OCI-LY1 (cell line): ENCODE data around the gene AP2A2.

ENCODE experiments used
- H2AFZ ChIP-seq: fragments of 200-600 bp; sonication (generic), shearing (Covaris generic); 2 replicates; pipeline ENCODE4 v1.6.0; 2014; ENCODE audit warnings: antibody characterized with exemption, mild to moderate bottlenecking, low read length
- H3F3A ChIP-seq: fragments of 200-600 bp; sonication (generic), shearing (Covaris generic); 2 replicates; pipeline ENCODE4 v1.6.0; 2014; ENCODE audit warnings: mild to moderate bottlenecking, antibody characterized with exemption, low read length, moderate library complexity; ENCODE audit not compliant: insufficient read depth
- H3K27ac ChIP-seq: fragments of 200-600 bp; sonication (generic); 2 replicates; pipeline ENCODE4 v1.5.1; 2014; ENCODE audit warnings: low read length, mixed run types, mild to moderate bottlenecking, low read depth; ENCODE audit not compliant: poor library complexity, severe bottlenecking
- H3K27me3 ChIP-seq: fragments of 200-600 bp; sonication (generic); 2 replicates; pipeline ENCODE4 v1.6.0; 2014; ENCODE audit warnings: antibody characterized with exemption, mild to moderate bottlenecking, low read length, moderate library complexity; ENCODE audit not compliant: insufficient read depth
- H3K36me3 ChIP-seq: fragments of 200-600 bp; sonication (generic); 2 replicates; pipeline ENCODE4 v1.6.1; 2014; ENCODE audit warnings: mild to moderate bottlenecking, antibody characterized with exemption, low read length, moderate library complexity, mixed read lengths; ENCODE audit not compliant: insufficient read depth
- H3K4me1 ChIP-seq: fragments of 200-600 bp; sonication (generic); 2 replicates; pipeline ENCODE4 v1.5.1; 2014; ENCODE audit warnings: mild to moderate bottlenecking, low read length, moderate library complexity; ENCODE audit not compliant: insufficient read depth, severe bottlenecking
- H3K4me2 ChIP-seq: fragments of 200-600 bp; sonication (generic), shearing (Covaris generic); 2 replicates; pipeline ENCODE4 v1.6.1; 2014; ENCODE audit warnings: low read length
- H3K4me3 ChIP-seq: fragments of 200-600 bp; sonication (generic); 2 replicates; pipeline ENCODE4 v1.5.1; 2014; ENCODE audit warnings: low read length, low read depth, mild to moderate bottlenecking, mixed read lengths; ENCODE audit not compliant: poor library complexity, severe bottlenecking
- H3K79me2 ChIP-seq: fragments of 200-600 bp; shearing (Covaris generic); 2 replicates; pipeline ENCODE4 v1.6.1; 2016; ENCODE audit warnings: mixed run types, low read length, mixed read lengths; ENCODE audit not compliant: insufficient read depth
- H3K9ac ChIP-seq: fragments of 200-600 bp; sonication (generic), shearing (Covaris generic); 2 replicates; pipeline ENCODE4 v1.6.1; 2014; ENCODE audit warnings: mild to moderate bottlenecking, low read length, mixed read lengths
- H3K9me2 ChIP-seq: fragments of 200-600 bp; sonication (generic), shearing (Covaris generic); 2 replicates; pipeline ENCODE4 v1.6.1; 2014; ENCODE audit warnings: low read depth, mild to moderate bottlenecking, low read length, mixed read lengths
- H3K9me3 ChIP-seq: fragments of 200-600 bp; shearing (Covaris generic); 2 replicates; pipeline ENCODE4 v1.6.1; 2014; ENCODE audit warnings: low read length, mixed read lengths
- H4K20me1 ChIP-seq: fragments of 200-600 bp; sonication (generic), shearing (Covaris generic); 2 replicates; pipeline ENCODE4 v1.6.0; 2016; ENCODE audit warnings: mild to moderate bottlenecking, low read length; ENCODE audit not compliant: insufficient read depth
- EZH2 ChIP-seq: fragments of 200-600 bp; sonication (generic), shearing (Covaris generic); IDR thresholded peaks from 2 replicates; pipeline ENCODE4 v1.8.0; 2017; ENCODE audit warnings: borderline replicate concordance, mixed run types, mild to moderate bottlenecking, antibody characterized with exemption, low read length, moderate library complexity, mixed read lengths
- TF ChIP-seq, protein P1 (sequence below): fragments of 200-600 bp; sonication (generic), shearing (Covaris generic); IDR thresholded peaks from 2 replicates; pipeline ENCODE4 v1.5.1; 2017; ENCODE audit warnings: mild to moderate bottlenecking, antibody characterized with exemption, low read length, moderate library complexity, mixed read lengths

The AP2A2 gene

DNA sequence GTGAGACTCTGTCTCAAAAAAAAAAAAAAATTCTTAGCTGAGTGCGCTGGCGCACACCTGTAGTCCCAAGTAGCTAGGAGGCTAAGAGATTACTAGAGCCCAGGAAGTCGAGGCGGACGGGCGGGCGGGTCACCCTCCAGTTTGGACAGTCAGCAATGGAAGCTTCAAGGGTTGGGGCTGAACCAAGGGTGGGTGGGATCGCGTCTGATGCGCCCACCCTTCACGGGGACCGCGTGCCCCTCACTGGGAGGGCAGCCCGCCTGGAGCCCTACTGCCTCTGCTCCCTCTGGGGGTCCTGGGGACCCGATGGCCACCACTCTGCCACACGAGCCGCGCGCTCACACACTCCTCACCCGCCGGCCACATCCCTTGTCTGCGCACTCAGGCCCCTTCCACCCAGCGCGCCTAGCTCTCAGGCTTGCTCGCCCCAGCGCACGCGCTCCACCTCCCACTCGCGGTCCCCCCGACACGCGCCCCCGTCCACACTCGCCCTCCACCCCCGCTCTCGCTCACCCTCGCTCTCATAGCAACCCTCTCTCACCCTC, 15.6 kb upstream of the AP2A2 start:
- peak overlapping the region; percentile 99 for H3K4me3 ChIP-seq
- peak overlapping the region; percentile 96 for H3K4me2 ChIP-seq
- peaks cover 22% of the 10 kb centered on the region for H3K4me1 ChIP-seq
- H3K36me3 ChIP-seq: peaks cover under 1% of the 10 kb centered on the region; the same call in 1 of the 2 replicates
- no peaks in the 10 kb centered on the region for H3F3A ChIP-seq
- no peaks in the 10 kb centered on the region for H3K9me3 ChIP-seq
- H3K9ac ChIP-seq: peak overlapping the region; percentile 94
- 0 out of 2 replicates have a peak, but pooled peaks cover 7% of the 10 kb centered on the region for H3K79me2 ChIP-seq
- H3K27ac ChIP-seq: no peak overlapping the region
- TF ChIP-seq, protein P1, sequence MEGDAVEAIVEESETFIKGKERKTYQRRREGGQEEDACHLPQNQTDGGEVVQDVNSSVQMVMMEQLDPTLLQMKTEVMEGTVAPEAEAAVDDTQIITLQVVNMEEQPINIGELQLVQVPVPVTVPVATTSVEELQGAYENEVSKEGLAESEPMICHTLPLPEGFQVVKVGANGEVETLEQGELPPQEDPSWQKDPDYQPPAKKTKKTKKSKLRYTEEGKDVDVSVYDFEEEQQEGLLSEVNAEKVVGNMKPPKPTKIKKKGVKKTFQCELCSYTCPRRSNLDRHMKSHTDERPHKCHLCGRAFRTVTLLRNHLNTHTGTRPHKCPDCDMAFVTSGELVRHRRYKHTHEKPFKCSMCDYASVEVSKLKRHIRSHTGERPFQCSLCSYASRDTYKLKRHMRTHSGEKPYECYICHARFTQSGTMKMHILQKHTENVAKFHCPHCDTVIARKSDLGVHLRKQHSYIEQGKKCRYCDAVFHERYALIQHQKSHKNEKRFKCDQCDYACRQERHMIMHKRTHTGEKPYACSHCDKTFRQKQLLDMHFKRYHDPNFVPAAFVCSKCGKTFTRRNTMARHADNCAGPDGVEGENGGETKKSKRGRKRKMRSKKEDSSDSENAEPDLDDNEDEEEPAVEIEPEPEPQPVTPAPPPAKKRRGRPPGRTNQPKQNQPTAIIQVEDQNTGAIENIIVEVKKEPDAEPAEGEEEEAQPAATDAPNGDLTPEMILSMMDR: no peak
- TF ChIP-seq EZH2: no peak
- no peaks in the 10 kb centered on the region for H4K20me1 ChIP-seq
- H3K27me3 ChIP-seq: no peaks in the 10 kb centered on the region; the same call in 1 of the 2 replicates
- H3K9me2 ChIP-seq: no peaks in the 10 kb centered on the region
- H2AFZ ChIP-seq: no peak overlapping the region

DNA sequence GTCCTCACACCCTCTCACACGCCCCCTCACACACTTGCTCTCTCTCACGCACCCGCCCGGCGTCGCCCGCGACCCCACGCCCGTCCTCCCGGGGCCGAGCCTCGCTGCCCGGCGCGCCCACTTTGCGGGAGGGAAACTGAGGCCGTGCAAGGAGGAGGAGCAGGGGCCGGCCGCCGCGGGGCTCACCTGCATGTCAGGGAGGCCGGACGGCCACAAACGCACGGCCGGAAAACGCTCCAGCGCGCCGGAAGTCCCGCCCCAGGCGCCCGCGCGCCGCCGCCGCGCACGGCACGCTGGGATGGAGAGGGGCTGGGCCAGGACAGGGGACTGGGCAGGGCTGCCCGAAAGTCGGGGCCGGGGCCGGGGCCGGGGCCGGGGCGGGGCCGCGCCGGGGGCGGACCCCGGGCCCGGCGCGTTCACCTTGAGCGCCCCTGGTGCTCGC, 15.1 kb upstream of the AP2A2 start, which contains the start of gene CHID1:
CHID1 (minus strand) TSS at position 222 of the 442 bp plus-strand sequence. CDS start 5,994 bp downstream, outside the sequence.
- Histone ChIP-seq H3K4me3 (peak within 1 kb of the TSS; percentile 99), H3K4me1 (peaks cover 22% of the 10 kb centered on the region), H2AFZ (0 out of 2 replicates have a peak within 1 kb of the TSS, but pooled peaks have one; percentile 37), H3K9me3 (no peaks in the 10 kb centered on the region), H3K9ac (peak within 1 kb of the TSS; percentile 94), H3K79me2 (0 out of 2 replicates have a peak, but pooled peaks cover 7% of the 10 kb centered on the region), H4K20me1 (no peaks in the 10 kb centered on the region), H3K4me2 (peak within 1 kb of the TSS; percentile 96), H3K36me3 (no peaks in the 10 kb centered on the region), H3F3A (no peaks in the 10 kb centered on the region), H3K27ac (no peak within 1 kb of the TSS), H3K27me3 (no peaks in the 10 kb centered on the region; the same call in 1 of the 2 replicates), H3K9me2 (no peaks in the 10 kb centered on the region)
- TF ChIP-seq, protein P1: no peak
- no peak for TF ChIP-seq EZH2

DNA sequence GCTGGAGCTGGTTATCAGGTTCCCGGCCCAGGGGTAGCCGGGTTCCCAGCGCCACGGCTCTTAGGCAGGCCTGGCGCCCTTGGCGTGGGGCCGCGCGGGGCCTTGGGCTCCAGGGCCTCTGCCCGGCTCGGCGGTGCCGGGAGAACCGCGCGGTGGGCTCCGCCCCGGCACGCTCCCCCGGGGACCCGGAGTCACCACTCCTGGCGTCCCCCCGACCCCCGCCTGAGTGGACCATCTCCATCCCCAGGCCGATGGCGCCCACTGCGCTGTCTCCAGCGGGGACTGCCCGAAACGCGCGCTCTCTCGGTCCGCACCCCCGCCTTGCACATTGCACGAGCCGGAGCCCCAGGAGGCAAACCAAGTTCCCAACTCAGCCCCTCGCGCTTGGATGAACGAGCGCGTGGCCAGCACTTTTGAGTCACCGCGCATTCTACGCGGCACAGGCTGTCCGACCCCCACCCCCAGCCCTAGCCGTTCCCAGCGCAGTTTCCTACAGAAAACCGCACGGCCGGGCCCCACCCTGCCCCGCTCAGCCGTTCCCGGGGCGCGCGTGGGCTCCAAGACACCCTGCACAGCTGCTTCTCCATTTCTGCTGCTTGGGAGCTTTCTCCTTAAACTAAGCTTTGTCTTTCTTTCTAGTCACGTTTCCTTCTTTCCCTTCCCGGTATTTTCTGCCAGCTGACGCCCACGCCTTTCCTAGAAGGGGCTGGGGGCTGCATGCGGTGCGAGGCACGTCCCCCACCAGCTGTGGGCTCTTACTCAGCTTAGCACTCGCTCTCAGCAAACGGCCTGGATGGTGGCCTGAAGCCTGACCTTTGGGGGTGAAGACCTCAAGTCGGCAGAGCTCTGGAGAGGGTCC, 14.4 kb upstream of the AP2A2 start:
- H3K4me2 ChIP-seq: peak overlapping the region; percentile 71
- TF ChIP-seq EZH2: no peak
- TF ChIP-seq, protein P1: no peak
- no peaks in the 10 kb centered on the region for H3K9me2 ChIP-seq
- H3K27ac ChIP-seq: no peak overlapping the region
- 0 out of 2 replicates have a peak overlapping the region, but pooled peaks have one; percentile 37 for H2AFZ ChIP-seq
- H4K20me1 ChIP-seq: no peaks in the 10 kb centered on the region
- H3K79me2 ChIP-seq: 0 out of 2 replicates have a peak, but pooled peaks cover 7% of the 10 kb centered on the region
- no peaks in the 10 kb centered on the region for H3K36me3 ChIP-seq
- peak overlapping the region; percentile 99 for H3K4me3 ChIP-seq
- peak overlapping the region; percentile 83 for H3K9ac ChIP-seq
- no peaks in the 10 kb centered on the region; the same call in 1 of the 2 replicates for H3K27me3 ChIP-seq
- H3F3A ChIP-seq: no peaks in the 10 kb centered on the region
- H3K9me3 ChIP-seq: no peaks in the 10 kb centered on the region
- H3K4me1 ChIP-seq: peaks cover 22% of the 10 kb centered on the region
